Lung microvascular endothelial cell (primary cell): ENCODE measurements around the gene XIAP. TPM values are rescaled to one million over a fixed set of nuclear protein-coding genes. Genes with fewer than 3 reads are reported as not detected.
"Not testable (repeated sequence)": the region's sequence is repeated elsewhere in the genome, so short reads cannot be mapped to it uniquely, and the experiment has no call there.

Source experiments
- DNase-seq, 2 donors: peaks; one replicate each; pipeline versions ENCODE4 v3.0.0 to v3.0.0-alpha.2; 2010; ENCODE audit warnings: low read depth in 2 of 2
- total RNA-seq: library from RNA; depleted of rRNA; stranded (reverse); fragments of >200 nt; gene quantifications from 2 replicates; pipeline ENCODE4 v1.2.1, GENCODE V29; 2014

XIAP gene
- 28.1 and 49.2 TPM in 2 replicates for total RNA-seq

- DNase-seq = peak; percentile 89
These were observed at the start of gene XIAP for GRCh38 chrX:123859846-123860838. Gene XIAP (plus strand): TSS chrX:123860053. CDS start chrX:123885663, 25,610 bp downstream.

GRCh38 chrX:123814343-123814742 lies 45.5 kb upstream of the XIAP start:
- DNase-seq = no peak

GRCh38 chrX:123814934-123815394 lies 44.9 kb upstream of the XIAP start:
- not testable (repeated sequence) for DNase-seq

GRCh38 chrX:123817288-123817894 lies 42.5 kb upstream of the XIAP start:
- DNase-seq = no peak

- DNase-seq = no peak
These were observed 41.6 kb upstream of the XIAP start for GRCh38 chrX:123818243-123818642.

- DNase-seq = no peak
These were observed 36.9 kb upstream of the XIAP start for GRCh38 chrX:123822965-123823364.

GRCh38 chrX:123830309-123830708 lies 29.5 kb upstream of the XIAP start:
- no peak for DNase-seq

GRCh38 chrX:123833387-123833786 lies 26.5 kb upstream of the XIAP start:
- DNase-seq = peak; percentile 41 to 67

- no peak for DNase-seq
These were observed 25.7 kb upstream of the XIAP start for GRCh38 chrX:123834116-123834515.

- peak in 1 of 2 donors; percentile 54 for DNase-seq
These were observed 24.0 kb upstream of the XIAP start for GRCh38 chrX:123835661-123836371.

GRCh38 chrX:123845129-123845528 lies 14.7 kb upstream of the XIAP start:
- DNase-seq = not testable (repeated sequence)

- DNase-seq = no peak
These were observed 13.2 kb upstream of the XIAP start for GRCh38 chrX:123846577-123847038.

- no peak for DNase-seq
These were observed 12.8 kb upstream of the XIAP start for GRCh38 chrX:123847056-123847455.

GRCh38 chrX:123849096-123849495 lies 10.8 kb upstream of the XIAP start:
- DNase-seq = no peak

- DNase-seq = not testable (repeated sequence)
These were observed 9.9 kb upstream of the XIAP start for GRCh38 chrX:123849906-123850305.

GRCh38 chrX:123851079-123851478 lies 8.8 kb upstream of the XIAP start:
- no peak for DNase-seq

- no peak for DNase-seq
These were observed 5.5 kb upstream of the XIAP start for GRCh38 chrX:123854329-123854728.

- DNase-seq = no peak
These were observed 426 bp upstream of the XIAP start for GRCh38 chrX:123859409-123859845.

GRCh38 chrX:123860983-123861382 lies 1.1 kb downstream of the XIAP start:
- DNase-seq = peak; percentile 8 to 41

- peak in 1 of 2 donors; percentile 38 for DNase-seq
These were observed 9.6 kb downstream of the XIAP start for GRCh38 chrX:123869488-123869887.

- no peak for DNase-seq
These were observed 11.5 kb downstream of the XIAP start for GRCh38 chrX:123871309-123871708.

- peak; percentile 6 to 20 for DNase-seq
These were observed 14.1 kb downstream of the XIAP start for GRCh38 chrX:123873956-123874355.
